Activated CD8-positive, alpha-beta memory T cell treated with anti-CD3 and anti-CD28 coated beads, Interleukin-2, amount 50 U/mL, for 1 hour (primary cell): Measurements from ENCODE around the gene CORIN.
"Not testable (repeated sequence)": the region's sequence is repeated elsewhere in the genome, so short reads cannot be mapped to it uniquely, and the experiment has no call there.

Source experiments
- DNase-seq: peaks from one replicate; pipeline ENCODE4 v3.0.0-alpha.2; 2020; ENCODE audit errors: extremely low read depth

The CORIN gene

GRCh38 chr4:47691757-47692383, 146.0 kb downstream of the CORIN start:
- not testable (repeated sequence) for DNase-seq

- no peak for DNase-seq
Observed at GRCh38 chr4:47690611-47691010, 147.3 kb downstream of the CORIN start.

GRCh38 chr4:47686294-47686872, 151.5 kb downstream of the CORIN start:
- DNase-seq, result no peak

- DNase-seq, result no peak
Observed at GRCh38 chr4:47675806-47676205, 162.1 kb downstream of the CORIN start.

- no peak for DNase-seq
Observed at GRCh38 chr4:47674144-47674543, 163.7 kb downstream of the CORIN start.

- DNase-seq, result no peak
Observed at GRCh38 chr4:47672696-47673095, 165.2 kb downstream of the CORIN start.

GRCh38 chr4:47669946-47670345, 167.9 kb downstream of the CORIN start:
- no peak for DNase-seq

GRCh38 chr4:47668810-47669408, 169.0 kb downstream of the CORIN start:
- no peak for DNase-seq

GRCh38 chr4:47668256-47668655, 169.6 kb downstream of the CORIN start:
- no peak for DNase-seq

GRCh38 chr4:47667552-47667951, 170.3 kb downstream of the CORIN start:
- no peak for DNase-seq

- DNase-seq, result no peak
Observed at GRCh38 chr4:47664051-47664826, 173.6 kb downstream of the CORIN start.

GRCh38 chr4:47662975-47663374, 174.9 kb downstream of the CORIN start:
- DNase-seq, result no peak

GRCh38 chr4:47661741-47662140, 176.1 kb downstream of the CORIN start:
- no peak for DNase-seq

- no peak for DNase-seq
Observed at GRCh38 chr4:47659342-47659741, 178.5 kb downstream of the CORIN start.

GRCh38 chr4:47654972-47655693, 182.7 kb downstream of the CORIN start:
- DNase-seq, result no peak

GRCh38 chr4:47652092-47652491, 185.8 kb downstream of the CORIN start:
- DNase-seq, result no peak

GRCh38 chr4:47651231-47651630, 186.6 kb downstream of the CORIN start:
- no peak for DNase-seq

GRCh38 chr4:47650584-47651130, 187.2 kb downstream of the CORIN start:
- no peak for DNase-seq

GRCh38 chr4:47647544-47647943, 190.3 kb downstream of the CORIN start:
- no peak for DNase-seq

- no peak for DNase-seq
Observed at GRCh38 chr4:47647029-47647428, 190.8 kb downstream of the CORIN start.

- no peak for DNase-seq
Observed at GRCh38 chr4:47646372-47646771, 191.5 kb downstream of the CORIN start.

GRCh38 chr4:47643845-47644244, 194.0 kb downstream of the CORIN start:
- DNase-seq, result no peak
